Measurements from ENCODE around the gene PRKN. TPM values are rescaled to one million over a fixed set of nuclear protein-coding genes. Genes with fewer than 3 reads are reported as not detected.

The PRKN gene
- total and polyA plus RNA-seq, 2 donors (not counting 3 experiments of a cell fraction or from before 2014, with no cell fraction given): 0.06 TPM; not detected in 1

DNA sequence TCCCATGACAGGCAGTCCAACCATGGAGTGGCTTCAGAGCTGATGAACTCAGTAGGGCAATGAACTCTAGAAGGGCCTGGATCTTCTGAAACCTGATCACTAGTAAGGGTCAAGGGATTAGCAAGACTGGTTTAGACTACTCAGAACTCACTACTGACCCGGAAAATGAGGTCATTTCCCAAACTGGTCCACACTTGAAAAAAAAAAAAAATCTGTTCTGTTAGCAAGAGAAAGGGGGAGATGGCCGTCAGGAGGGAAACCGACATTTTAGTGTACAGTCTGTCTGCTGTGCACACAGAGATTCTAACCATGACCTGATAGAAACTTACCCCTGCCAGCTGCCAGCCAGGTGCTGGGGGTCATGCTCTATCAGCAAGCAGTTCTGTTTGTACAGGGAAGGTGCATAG, 1191.3 kb downstream of the PRKN start:
- POLR2A ChIA-PET: no interaction called here
- Histone ChIP-seq H3K4me2 (ENCODE audit: insufficient read depth, low read length) (no peak overlapping the region), H3K9me3 (replicated peaks; ENCODE audit: control insufficient read depth, insufficient read depth, low read length) (no peaks in the 10 kb centered on the region), H3K36me3 (ENCODE audit: control insufficient read depth in 2 of 2, extremely low read depth in 1 of 2, insufficient read depth in 2 of 2, low read length in 2 of 2) (no peaks in the 10 kb centered on the region), H3K9me1 (replicated peaks; ENCODE audit: control insufficient read depth, extremely low read depth, insufficient read depth, low read length) (no peaks in the 10 kb centered on the region), H3K9ac (replicated peaks; ENCODE audit: extremely low read depth, insufficient read depth, low read length) (no peak overlapping the region), H3K4me3 (replicated peaks in 1 of 3; ENCODE audit: insufficient read depth in 1 of 3, low read depth in 1 of 3, low read length in 3 of 3) (no peak overlapping the region), H2AFZ (ENCODE audit: low read depth, low read length) (no peak overlapping the region), H3K27me3 (ENCODE audit: control insufficient read depth in 2 of 2, insufficient read depth in 2 of 2, low read length in 2 of 2) (no peaks in the 10 kb centered on the region), H3K79me2 (ENCODE audit: control insufficient read depth, insufficient read depth, low read length) (no peaks in the 10 kb centered on the region), H3K27ac (ENCODE audit: insufficient read depth, low read depth, low read length) (no peak overlapping the region), H3K4me1 (ENCODE audit: control insufficient read depth, extremely low read depth, insufficient read depth, low read length) (no peaks in the 10 kb centered on the region), H4K20me1 (replicated peaks; ENCODE audit: control insufficient read depth, extremely low read depth, insufficient read depth, low read length) (no peaks in the 10 kb centered on the region)
- DNase-seq (ENCODE audit: low read depth, low spot score): no peak
- FAIRE-seq: no peak
- CTCF ChIA-PET: no interaction called here
- dilution Hi-C loops (cut with MboI; ENCODE audit: extremely low pct_ligation_motif_present, low sequenced_read_pairs): no loop called here
- TF ChIP-seq, protein P1, sequence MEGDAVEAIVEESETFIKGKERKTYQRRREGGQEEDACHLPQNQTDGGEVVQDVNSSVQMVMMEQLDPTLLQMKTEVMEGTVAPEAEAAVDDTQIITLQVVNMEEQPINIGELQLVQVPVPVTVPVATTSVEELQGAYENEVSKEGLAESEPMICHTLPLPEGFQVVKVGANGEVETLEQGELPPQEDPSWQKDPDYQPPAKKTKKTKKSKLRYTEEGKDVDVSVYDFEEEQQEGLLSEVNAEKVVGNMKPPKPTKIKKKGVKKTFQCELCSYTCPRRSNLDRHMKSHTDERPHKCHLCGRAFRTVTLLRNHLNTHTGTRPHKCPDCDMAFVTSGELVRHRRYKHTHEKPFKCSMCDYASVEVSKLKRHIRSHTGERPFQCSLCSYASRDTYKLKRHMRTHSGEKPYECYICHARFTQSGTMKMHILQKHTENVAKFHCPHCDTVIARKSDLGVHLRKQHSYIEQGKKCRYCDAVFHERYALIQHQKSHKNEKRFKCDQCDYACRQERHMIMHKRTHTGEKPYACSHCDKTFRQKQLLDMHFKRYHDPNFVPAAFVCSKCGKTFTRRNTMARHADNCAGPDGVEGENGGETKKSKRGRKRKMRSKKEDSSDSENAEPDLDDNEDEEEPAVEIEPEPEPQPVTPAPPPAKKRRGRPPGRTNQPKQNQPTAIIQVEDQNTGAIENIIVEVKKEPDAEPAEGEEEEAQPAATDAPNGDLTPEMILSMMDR (IDR thresholded peaks at IDR 0.05; ENCODE audit: extremely low read depth in 1 of 2, insufficient read depth in 1 of 2, low read depth in 1 of 2, low read length in 2 of 2): no peak
- TF ChIP-seq EZH2 (IDR thresholded peaks at IDR 0.05; ENCODE audit: borderline replicate concordance, low read depth, low read length, severe bottlenecking) (no peak), POLR2AphosphoS5 (IDR thresholded peaks at IDR 0.05; ENCODE audit: insufficient read depth, low read depth, low read length) (no peak), JUN (IDR thresholded peaks at IDR 0.05; ENCODE audit: borderline replicate concordance, insufficient read depth, insufficient read length, low read depth) (no peak), GATA2 (IDR thresholded peaks at IDR 0.05; ENCODE audit: insufficient read depth, insufficient read length, low read depth, low read length) (no peak), POLR2A (IDR thresholded peaks at IDR 0.05; ENCODE audit: low read depth, low read length) (no peak), MYC (IDR thresholded peaks at IDR 0.05; ENCODE audit: low read depth, low read length) (no peak), FOS (IDR thresholded peaks at IDR 0.05; ENCODE audit: borderline replicate concordance, insufficient read depth, low read length) (no peak), MAX (IDR thresholded peaks at IDR 0.05; ENCODE audit: insufficient read depth, insufficient read length) (no peak)
- no TSS peak for BruUV-seq (replicated peaks)
- intact Hi-C loops (cut with micrococcal nuclease): no loop called here

Data from endothelial cell of umbilical vein (primary cell).